Upper lobe of left lung (tissue), 4 donors: Measurements from ENCODE around the gene MED12.

ENCODE experiments used
- CTCF ChIP-seq, 6 experiments: fragments of 450-650 bp in 4 of 6; fragments of 200-600 bp in 2 of 6; sonication (generic) in 2 of 6; IDR thresholded peaks; one replicate each; pipeline ENCODE4 v1.5.1; 2016 to 2019; ENCODE audit warnings: antibody characterized with exemption in 6 of 6
- POLR2A ChIP-seq, 4 donors: fragments of 450-650 bp; IDR thresholded peaks; one replicate each; pipeline ENCODE4 v1.5.1; 2016 to 2017; ENCODE audit warnings: antibody characterized with exemption in 4 of 4, mild to moderate bottlenecking in 2 of 4
- POLR2AphosphoS5 ChIP-seq, 2 donors: sonication (generic); formaldehyde crosslinking; IDR thresholded peaks; one replicate each; pipeline ENCODE4 v1.5.1; 2017; ENCODE audit warnings: antibody characterized with exemption in 2 of 2

- TF ChIP-seq CTCF (IDR thresholded peaks at IDR 0.05) (no peak), POLR2A (IDR thresholded peaks at IDR 0.05) (peak in 2 of 4 donors; percentile 67 to 82), POLR2AphosphoS5 (IDR thresholded peaks at IDR 0.05) (peak; percentile 40 to 83)
Observed at GRCh38 chrX:71181910-71182799, 63.8 kb downstream of the MED12 start.
